Central memory CD8-positive, alpha-beta T cell (primary cell): ENCODE measurements around the gene LCN6.

Experiments
- ATAC-seq: fragments of 150-1000 bp; cut with Tn5 transposase; replicated peaks from 2 replicates; pipeline ENCODE4 v1.10.0; 2022; ENCODE audit warnings: mild to moderate bottlenecking, moderate FRiP score, moderate number of reproducible peaks; ENCODE audit not compliant: poor library complexity, severe bottlenecking; ENCODE audit errors: extremely low read depth
- DNase-seq, 2 donors: peaks; one replicate each; pipeline ENCODE4 v3.0.0; 2021; ENCODE audit warnings: low spot score in 2 of 2
- H3K27ac Mint-ChIP-seq: one replicate; pipeline ENCODE4 v1.8.0; 2022; ENCODE audit warnings: low read depth, mild to moderate bottlenecking, moderate library complexity, mixed read lengths
- H3K27me3 Mint-ChIP-seq: one replicate; pipeline ENCODE4 v1.8.0; 2022; ENCODE audit warnings: mixed read lengths
- H3K36me3 Mint-ChIP-seq: one replicate; pipeline ENCODE4 v1.8.0; 2022; ENCODE audit warnings: mild to moderate bottlenecking, moderate library complexity, mixed read lengths; ENCODE audit not compliant: insufficient read depth
- H3K4me1 Mint-ChIP-seq: one replicate; pipeline ENCODE4 v1.8.0; 2022; ENCODE audit warnings: mixed read lengths
- H3K4me3 Mint-ChIP-seq: one replicate; pipeline ENCODE4 v1.8.0; 2022; ENCODE audit warnings: mild to moderate bottlenecking, moderate library complexity, mixed read lengths
- H3K9me3 Mint-ChIP-seq: one replicate; pipeline ENCODE4 v1.8.0; 2022; ENCODE audit warnings: mixed read lengths

The LCN6 gene

GRCh38 chr9:136729926-136730325, 18.4 kb downstream of the LCN6 start:
- Mint-ChIP-seq H3K27ac (no peak overlapping the region), H3K4me1 (peaks cover 16% of the 10 kb centered on the region), H3K27me3 (no peaks in the 10 kb centered on the region), H3K36me3 (peaks cover 38% of the 10 kb centered on the region), H3K9me3 (no peaks in the 10 kb centered on the region), H3K4me3 (no peak overlapping the region)
- no peak for DNase-seq
- no peak for ATAC-seq

GRCh38 chr9:136729144-136729543, 19.2 kb downstream of the LCN6 start:
- ATAC-seq (no peak), DNase-seq (no peak)
- H3K27ac Mint-ChIP-seq = no peak overlapping the region
- H3K36me3 Mint-ChIP-seq = peaks cover 45% of the 10 kb centered on the region
- H3K4me3 Mint-ChIP-seq = peak overlapping the region; percentile 37
- peaks cover 20% of the 10 kb centered on the region for H3K4me1 Mint-ChIP-seq
- H3K9me3 Mint-ChIP-seq = no peaks in the 10 kb centered on the region
- no peaks in the 10 kb centered on the region for H3K27me3 Mint-ChIP-seq

- DNase-seq = no peak
- ATAC-seq = no peak
- peak overlapping the region; percentile 94 for H3K4me3 Mint-ChIP-seq
These were observed 19.7 kb downstream of the LCN6 start for GRCh38 chr9:136728548-136729123.

GRCh38 chr9:136728080-136728547, 20.2 kb downstream of the LCN6 start:
- ATAC-seq (peak; percentile 68), DNase-seq (peak; percentile 87 to 92)
- Mint-ChIP-seq H3K27me3 (no peaks in the 10 kb centered on the region), H3K27ac (peak overlapping the region; percentile 87), H3K9me3 (no peaks in the 10 kb centered on the region), H3K36me3 (peaks cover 54% of the 10 kb centered on the region), H3K4me1 (peaks cover 23% of the 10 kb centered on the region), H3K4me3 (peak overlapping the region; percentile 94)

More at GRCh38 chr9:136728548-136729123, 19.7 kb downstream of the LCN6 start:
- Mint-ChIP-seq H3K27me3 (no peaks in the 10 kb centered on the region), H3K27ac (no peak overlapping the region), H3K4me1 (peaks cover 23% of the 10 kb centered on the region), H3K36me3 (peaks cover 51% of the 10 kb centered on the region), H3K9me3 (no peaks in the 10 kb centered on the region)

- H3K9me3 Mint-ChIP-seq = no peaks in the 10 kb centered on the region
- DNase-seq = peak in 1 of 2 donors; percentile 44
These were observed 21.6 kb downstream of the LCN6 start for GRCh38 chr9:136726631-136727191.

GRCh38 chr9:136726118-136726517, 22.2 kb downstream of the LCN6 start:
- peaks cover 54% of the 10 kb centered on the region for H3K36me3 Mint-ChIP-seq
- no peaks in the 10 kb centered on the region for H3K27me3 Mint-ChIP-seq
- ATAC-seq (no peak), DNase-seq (no peak)
- peak overlapping the region; percentile 87 for H3K27ac Mint-ChIP-seq
- no peaks in the 10 kb centered on the region for H3K9me3 Mint-ChIP-seq
- peaks cover 23% of the 10 kb centered on the region for H3K4me1 Mint-ChIP-seq
- H3K4me3 Mint-ChIP-seq = peak overlapping the region; percentile 94

More at GRCh38 chr9:136726631-136727191, 21.6 kb downstream of the LCN6 start:
- peak; percentile 61 for ATAC-seq
- Mint-ChIP-seq H3K4me3 (peak overlapping the region; percentile 94), H3K4me1 (peaks cover 23% of the 10 kb centered on the region), H3K27me3 (no peaks in the 10 kb centered on the region), H3K27ac (peak overlapping the region; percentile 87), H3K36me3 (peaks cover 54% of the 10 kb centered on the region)

GRCh38 chr9:136725612-136726011, 22.7 kb downstream of the LCN6 start:
- ATAC-seq = no peak
- no peak for DNase-seq
- Mint-ChIP-seq H3K27ac (no peak overlapping the region), H3K4me1 (peaks cover 23% of the 10 kb centered on the region), H3K9me3 (no peaks in the 10 kb centered on the region), H3K36me3 (peaks cover 54% of the 10 kb centered on the region), H3K27me3 (no peaks in the 10 kb centered on the region), H3K4me3 (no peak overlapping the region)

- Mint-ChIP-seq H3K4me1 (peaks cover 23% of the 10 kb centered on the region), H3K36me3 (peaks cover 53% of the 10 kb centered on the region), H3K27ac (no peak overlapping the region), H3K27me3 (no peaks in the 10 kb centered on the region), H3K9me3 (no peaks in the 10 kb centered on the region), H3K4me3 (no peak overlapping the region)
- no peak for ATAC-seq
- no peak for DNase-seq
These were observed 23.6 kb downstream of the LCN6 start for GRCh38 chr9:136724772-136725171.

- Mint-ChIP-seq H3K9me3 (no peaks in the 10 kb centered on the region), H3K27me3 (no peaks in the 10 kb centered on the region), H3K36me3 (peaks cover 50% of the 10 kb centered on the region), H3K4me3 (peak overlapping the region; percentile 15), H3K4me1 (peaks cover 17% of the 10 kb centered on the region), H3K27ac (no peak overlapping the region)
- no peak for DNase-seq
- no peak for ATAC-seq
These were observed 24.3 kb downstream of the LCN6 start for GRCh38 chr9:136723989-136724388.

- peaks cover 46% of the 10 kb centered on the region for H3K36me3 Mint-ChIP-seq
- no peaks in the 10 kb centered on the region for H3K27me3 Mint-ChIP-seq
- peak overlapping the region; percentile 15 for H3K4me3 Mint-ChIP-seq
- no peak overlapping the region for H3K27ac Mint-ChIP-seq
- peaks cover 20% of the 10 kb centered on the region for H3K4me1 Mint-ChIP-seq
- DNase-seq (no peak), ATAC-seq (no peak)
- no peaks in the 10 kb centered on the region for H3K9me3 Mint-ChIP-seq
These were observed 24.9 kb downstream of the LCN6 start for GRCh38 chr9:136723362-136723976.

- Mint-ChIP-seq H3K4me1 (peaks cover 23% of the 10 kb centered on the region), H3K4me3 (no peak overlapping the region), H3K27me3 (no peaks in the 10 kb centered on the region), H3K36me3 (peaks cover 43% of the 10 kb centered on the region), H3K9me3 (no peaks in the 10 kb centered on the region), H3K27ac (no peak overlapping the region)
- ATAC-seq (no peak), DNase-seq (no peak)
These were observed 25.4 kb downstream of the LCN6 start for GRCh38 chr9:136722969-136723356.

GRCh38 chr9:136722093-136722968, 26.0 kb downstream of the LCN6 start:
- Mint-ChIP-seq H3K27ac (no peak overlapping the region), H3K4me3 (no peak overlapping the region), H3K36me3 (peaks cover 38% of the 10 kb centered on the region), H3K9me3 (no peaks in the 10 kb centered on the region), H3K27me3 (no peaks in the 10 kb centered on the region), H3K4me1 (peaks cover 23% of the 10 kb centered on the region)
- DNase-seq = no peak
- ATAC-seq = no peak
